ENCODE results near the gene PCK2.
A peak's percentile ranks its signal among the peaks of the same experiment; 100 is the strongest.

Gene PCK2

GRCh38 chr14:24092505-24093206 lies 1.5 kb upstream of the PCK2 start:
- H3K27me3 ChIP-seq (ENCODE audit: control insufficient read depth, insufficient read depth, low read length), result no peaks in the 10 kb centered on the region
- H2AFZ ChIP-seq, result no peak overlapping the region
- no peaks in the 10 kb centered on the region for H3K36me3 ChIP-seq (ENCODE audit: control insufficient read depth, insufficient read depth, low read length)
- H3K4me1 ChIP-seq, result peaks cover 15% of the 10 kb centered on the region
- H3K4me3 ChIP-seq (ENCODE audit: low read depth, low read length), result no peak overlapping the region
- H3K9ac ChIP-seq, result no peak overlapping the region
- H3K27ac ChIP-seq, result peak overlapping the region; percentile 7
- H3K9me3 ChIP-seq (ENCODE audit: control insufficient read depth, low read length), result no peaks in the 10 kb centered on the region
- peaks cover 8% of the 10 kb centered on the region for H3K79me2 ChIP-seq
- TF ChIP-seq CTCF (IDR thresholded peaks at IDR 0.05), result no peak
- H3K4me2 ChIP-seq (ENCODE audit: low read length), result no peak overlapping the region

GRCh38 chr14:24093207-24093900 lies 757 bp upstream of the PCK2 start:
- peak overlapping the region; percentile 93 for H2AFZ ChIP-seq
- H3K9me3 ChIP-seq (ENCODE audit: control insufficient read depth, low read length), result no peaks in the 10 kb centered on the region
- peaks cover 11% of the 10 kb centered on the region for H3K79me2 ChIP-seq
- no peak for TF ChIP-seq CTCF (IDR thresholded peaks at IDR 0.05)
- no peaks in the 10 kb centered on the region for H3K36me3 ChIP-seq (ENCODE audit: control insufficient read depth, insufficient read depth, low read length)
- no peak overlapping the region for H3K9ac ChIP-seq
- H3K4me1 ChIP-seq, result peaks cover 16% of the 10 kb centered on the region
- no peak overlapping the region for H3K4me3 ChIP-seq (ENCODE audit: low read depth, low read length)
- H3K27ac ChIP-seq, result peak overlapping the region; percentile 98
- no peaks in the 10 kb centered on the region for H3K27me3 ChIP-seq (ENCODE audit: control insufficient read depth, insufficient read depth, low read length)
- peak overlapping the region; percentile 100 for H3K4me2 ChIP-seq (ENCODE audit: low read length)

GRCh38 chr14:24094841-24095270 lies 745 bp downstream of the PCK2 start:
- Histone ChIP-seq H3K27ac (peak overlapping the region; percentile 98), H2AFZ (peak overlapping the region; percentile 93), H3K4me1 (peaks cover 23% of the 10 kb centered on the region), H3K27me3 (ENCODE audit: control insufficient read depth, insufficient read depth, low read length) (no peaks in the 10 kb centered on the region), H3K9ac (peak overlapping the region; percentile 88), H3K4me3 (ENCODE audit: low read depth, low read length) (peak overlapping the region; percentile 95), H3K9me3 (ENCODE audit: control insufficient read depth, low read length) (no peaks in the 10 kb centered on the region), H3K79me2 (peaks cover 11% of the 10 kb centered on the region), H3K36me3 (ENCODE audit: control insufficient read depth, insufficient read depth, low read length) (no peaks in the 10 kb centered on the region), H3K4me2 (ENCODE audit: low read length) (peak overlapping the region; percentile 100)
- TF ChIP-seq CTCF (IDR thresholded peaks at IDR 0.05), result no peak

GRCh38 chr14:24095271-24096068 lies 1.4 kb downstream of the PCK2 start:
- peak overlapping the region; percentile 98 for H3K27ac ChIP-seq
- peaks cover 11% of the 10 kb centered on the region for H3K79me2 ChIP-seq

More at GRCh38 chr14:24095271-24096068, 1.4 kb downstream of the PCK2 start:
- peak overlapping the region; percentile 100 for H3K4me2 ChIP-seq (ENCODE audit: low read length)
- no peaks in the 10 kb centered on the region for H3K9me3 ChIP-seq (ENCODE audit: control insufficient read depth, low read length)
- TF ChIP-seq CTCF (IDR thresholded peaks at IDR 0.05), result no peak
- peak overlapping the region; percentile 93 for H2AFZ ChIP-seq
- no peaks in the 10 kb centered on the region for H3K27me3 ChIP-seq (ENCODE audit: control insufficient read depth, insufficient read depth, low read length)
- peak overlapping the region; percentile 88 for H3K9ac ChIP-seq
- H3K36me3 ChIP-seq (ENCODE audit: control insufficient read depth, insufficient read depth, low read length), result no peaks in the 10 kb centered on the region
- H3K4me1 ChIP-seq, result peaks cover 23% of the 10 kb centered on the region
- peak overlapping the region; percentile 95 for H3K4me3 ChIP-seq (ENCODE audit: low read depth, low read length)

Data from parathyroid adenoma (tissue), 2 donors.